Stimulated activated CD4-positive, alpha-beta T cell treated with anti-CD3 and anti-CD28 coated beads, Interleukin-15, amount 100 ng/mL, for 48 hours (primary cell): ENCODE data around the gene CCSAP.
A peak's percentile ranks its signal among the peaks of the same experiment; 100 is the strongest.
"Not testable (repeated sequence)": the region's sequence is repeated elsewhere in the genome, so short reads cannot be mapped to it uniquely, and the experiment has no call there.

ENCODE experiments used
- DNase-seq, 2 donors: peaks; one replicate each; pipeline ENCODE4 v3.0.0-alpha.2; 2020; ENCODE audit warnings: low read depth in 2 of 2

The CCSAP gene

GRCh38 chr1:229364207-229365065 lies 21.6 kb upstream of the CCSAP start:
- no peak for DNase-seq

GRCh38 chr1:229363723-229364122 lies 20.9 kb upstream of the CCSAP start:
- no peak for DNase-seq

- no peak for DNase-seq
These were observed 17.6 kb upstream of the CCSAP start for GRCh38 chr1:229360420-229360819.

GRCh38 chr1:229355661-229356060 lies 12.8 kb upstream of the CCSAP start:
- DNase-seq = no peak

GRCh38 chr1:229354226-229354625 lies 11.4 kb upstream of the CCSAP start:
- no peak for DNase-seq

- no peak for DNase-seq
These were observed 10.1 kb upstream of the CCSAP start for GRCh38 chr1:229352975-229353374.

GRCh38 chr1:229349463-229350385 lies 6.9 kb upstream of the CCSAP start:
- no peak for DNase-seq

- no peak for DNase-seq
These were observed 4.7 kb upstream of the CCSAP start for GRCh38 chr1:229347528-229347927.

- DNase-seq = no peak
These were observed 2.3 kb upstream of the CCSAP start for GRCh38 chr1:229344937-229345684.

- no peak for DNase-seq
These were observed 1.3 kb upstream of the CCSAP start for GRCh38 chr1:229344139-229344538.

- peak; percentile 55 to 63 for DNase-seq
These were observed 832 bp downstream of the CCSAP start for GRCh38 chr1:229341774-229342655.

- no peak for DNase-seq
These were observed 2.4 kb downstream of the CCSAP start for GRCh38 chr1:229340496-229340895.

- DNase-seq = peak in 1 of 2 donors; percentile 20
These were observed 3.3 kb downstream of the CCSAP start for GRCh38 chr1:229339520-229339919.

GRCh38 chr1:229339086-229339485 lies 3.8 kb downstream of the CCSAP start:
- DNase-seq = no peak

- DNase-seq = no peak
These were observed 6.5 kb downstream of the CCSAP start for GRCh38 chr1:229336345-229336744.

GRCh38 chr1:229334716-229335115 lies 8.1 kb downstream of the CCSAP start:
- DNase-seq = no peak

GRCh38 chr1:229334269-229334668 lies 8.6 kb downstream of the CCSAP start:
- no peak for DNase-seq

- DNase-seq = no peak
These were observed 14.1 kb downstream of the CCSAP start for GRCh38 chr1:229328598-229329362.

GRCh38 chr1:229327765-229328164 lies 15.1 kb downstream of the CCSAP start:
- DNase-seq = not testable (repeated sequence)

- no peak for DNase-seq
These were observed 16.2 kb downstream of the CCSAP start for GRCh38 chr1:229326601-229327000.
